ENCODE data around the gene ZNF865.

ZNF865 gene

GRCh38 chr19:55609326-55609725 is 3.9 kb downstream of the ZNF865 start:
- DNase-seq: no peak

DNA sequence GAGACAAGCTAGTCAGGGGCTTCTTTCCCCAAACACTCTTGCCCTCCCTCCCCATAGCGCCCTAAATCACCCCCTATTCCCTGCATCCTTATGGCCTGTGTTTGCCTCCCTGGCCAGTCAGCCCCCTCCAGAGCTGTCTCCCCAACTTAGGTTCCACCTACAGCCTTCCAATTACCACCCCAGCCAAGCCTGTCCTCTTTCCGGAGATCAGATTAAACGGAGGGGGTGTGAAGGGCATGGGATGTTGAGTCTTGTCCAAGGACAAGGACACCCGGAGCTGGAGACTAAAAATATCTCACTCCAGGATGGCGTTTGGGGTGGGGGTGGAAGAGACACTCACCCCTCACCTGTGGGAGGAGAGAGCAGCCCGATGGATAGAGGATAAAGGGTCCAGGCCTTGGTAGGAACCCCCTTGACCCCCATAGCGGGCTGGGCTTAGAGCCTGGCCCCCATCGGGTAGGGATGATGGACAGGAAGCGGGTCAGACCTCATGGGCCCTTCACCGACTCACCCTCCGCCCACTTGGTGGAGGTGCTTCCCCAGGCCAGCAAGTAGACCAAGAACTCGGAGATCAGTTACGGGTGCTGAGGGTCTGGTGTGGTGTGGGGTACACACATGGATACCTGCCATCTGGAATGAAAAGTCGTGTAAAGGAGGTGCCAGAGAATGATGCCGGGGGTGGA is 6.0 kb downstream of the ZNF865 start:
- DNase-seq: no peak

- no peak for DNase-seq
Measured at GRCh38 chr19:55611983-55612645, 6.7 kb downstream of the ZNF865 start.

DNA sequence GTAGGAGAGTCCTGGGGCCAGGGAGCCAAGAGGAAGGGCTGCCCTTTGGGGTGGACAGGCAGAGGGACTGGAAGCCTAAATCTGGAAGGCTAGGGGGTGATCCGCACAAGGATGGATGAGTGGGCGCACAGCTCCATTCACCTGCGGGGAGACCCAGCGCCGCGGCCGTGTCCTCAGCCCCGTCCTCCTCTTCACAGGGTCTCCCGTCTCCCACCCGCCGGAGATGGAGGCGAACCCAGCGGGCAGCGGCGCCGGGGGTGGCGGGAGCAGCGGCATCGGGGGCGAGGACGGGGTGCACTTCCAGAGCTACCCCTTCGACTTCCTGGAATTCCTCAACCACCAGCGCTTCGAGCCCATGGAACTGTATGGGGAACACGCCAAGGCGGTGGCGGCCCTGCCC is 7.9 kb downstream of the ZNF865 start:
- DNase-seq: no peak

- DNase-seq: no peak
Measured at GRCh38 chr19:55613930-55614710, 8.7 kb downstream of the ZNF865 start.

- DNase-seq: no peak
Measured at GRCh38 chr19:55614711-55615542, 9.5 kb downstream of the ZNF865 start.

- no peak for DNase-seq
Measured at GRCh38 chr19:55615543-55616394, 10.3 kb downstream of the ZNF865 start.

DNA sequence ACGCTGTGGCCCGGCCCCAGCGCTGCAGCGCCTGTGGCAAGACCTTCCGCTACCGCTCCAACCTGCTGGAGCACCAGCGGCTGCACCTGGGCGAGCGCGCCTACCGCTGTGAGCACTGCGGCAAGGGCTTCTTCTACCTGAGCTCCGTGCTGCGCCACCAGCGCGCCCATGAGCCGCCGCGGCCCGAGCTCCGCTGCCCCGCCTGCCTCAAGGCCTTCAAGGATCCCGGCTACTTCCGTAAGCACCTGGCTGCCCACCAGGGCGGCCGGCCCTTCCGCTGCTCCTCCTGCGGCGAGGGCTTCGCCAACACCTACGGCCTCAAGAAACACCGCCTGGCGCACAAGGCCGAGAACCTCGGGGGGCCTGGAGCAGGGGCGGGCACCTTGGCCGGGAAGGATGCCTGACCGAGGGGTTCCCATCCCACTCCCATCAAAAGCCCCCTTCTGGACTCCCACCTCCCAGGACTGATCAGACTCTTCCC is 11.0 kb downstream of the ZNF865 start:
- no peak for DNase-seq

DNA sequence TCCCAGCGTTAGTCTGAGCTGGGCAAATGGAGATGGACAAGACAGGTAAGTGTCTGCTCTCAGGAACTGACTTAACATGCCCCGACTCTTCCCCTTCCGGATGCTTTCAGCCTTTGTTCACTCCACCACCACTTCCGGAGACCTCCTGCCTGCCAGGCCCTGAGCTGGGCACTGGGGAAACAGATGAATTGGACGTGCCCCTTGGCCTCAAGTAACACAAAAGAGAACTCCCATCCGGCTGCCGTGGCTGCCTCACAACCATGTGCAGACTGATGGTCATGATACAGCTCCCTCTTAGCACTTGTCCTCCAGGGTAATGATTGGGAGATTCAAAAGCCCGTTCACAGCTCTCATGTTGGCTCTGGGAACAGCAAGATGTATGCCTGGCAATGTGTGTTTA is 12.0 kb downstream of the ZNF865 start:
- no peak for DNase-seq

DNA sequence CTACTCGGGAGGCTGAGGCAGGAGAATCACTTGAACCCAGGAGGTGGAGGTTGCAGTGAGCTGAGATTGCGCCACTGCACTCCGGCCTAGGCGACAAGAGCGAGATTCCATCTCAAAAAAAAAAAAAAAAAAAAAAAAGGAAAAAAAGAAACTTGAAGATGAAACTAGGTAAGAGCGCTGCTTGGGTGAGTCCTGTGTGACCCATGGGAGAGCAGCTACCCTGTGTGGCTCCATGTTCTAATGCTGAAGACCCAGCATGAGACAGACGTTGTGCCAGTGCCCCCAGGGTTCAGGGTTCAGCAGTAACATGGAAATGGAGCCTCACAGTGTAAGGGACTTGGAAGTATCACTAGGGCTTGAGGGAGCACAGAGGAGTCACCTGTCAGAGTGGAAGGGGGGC is 13.0 kb downstream of the ZNF865 start:
- no peak for DNase-seq

GRCh38 chr19:55619286-55619685 is 13.8 kb downstream of the ZNF865 start:
- no peak for DNase-seq

- DNase-seq: no peak
Measured at GRCh38 chr19:55620410-55621204, 15.2 kb downstream of the ZNF865 start.

DNA sequence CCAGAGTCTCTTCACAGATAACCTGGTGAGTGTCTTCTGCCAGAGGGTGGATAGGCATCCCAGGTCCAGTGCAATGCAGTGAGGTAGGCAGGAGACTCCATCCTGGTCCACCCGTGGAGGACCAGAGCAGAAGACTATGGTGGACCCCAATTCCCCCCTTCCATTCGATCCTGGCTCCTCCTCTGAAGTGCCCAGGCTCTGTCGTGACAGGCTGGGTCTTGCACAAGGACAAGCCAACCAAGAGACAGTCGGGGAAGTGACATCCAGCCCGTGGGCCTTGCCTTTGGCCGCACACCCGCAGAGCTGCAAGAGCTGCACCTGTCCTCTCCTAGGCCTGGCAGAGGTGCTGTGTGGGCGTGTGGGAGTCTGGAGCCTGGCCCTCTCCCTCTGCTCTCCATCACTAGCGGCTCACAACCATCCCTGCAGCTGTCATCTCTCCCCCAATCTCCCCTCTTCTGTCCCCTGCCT is 15.8 kb downstream of the ZNF865 start:
- no peak for DNase-seq

DNA sequence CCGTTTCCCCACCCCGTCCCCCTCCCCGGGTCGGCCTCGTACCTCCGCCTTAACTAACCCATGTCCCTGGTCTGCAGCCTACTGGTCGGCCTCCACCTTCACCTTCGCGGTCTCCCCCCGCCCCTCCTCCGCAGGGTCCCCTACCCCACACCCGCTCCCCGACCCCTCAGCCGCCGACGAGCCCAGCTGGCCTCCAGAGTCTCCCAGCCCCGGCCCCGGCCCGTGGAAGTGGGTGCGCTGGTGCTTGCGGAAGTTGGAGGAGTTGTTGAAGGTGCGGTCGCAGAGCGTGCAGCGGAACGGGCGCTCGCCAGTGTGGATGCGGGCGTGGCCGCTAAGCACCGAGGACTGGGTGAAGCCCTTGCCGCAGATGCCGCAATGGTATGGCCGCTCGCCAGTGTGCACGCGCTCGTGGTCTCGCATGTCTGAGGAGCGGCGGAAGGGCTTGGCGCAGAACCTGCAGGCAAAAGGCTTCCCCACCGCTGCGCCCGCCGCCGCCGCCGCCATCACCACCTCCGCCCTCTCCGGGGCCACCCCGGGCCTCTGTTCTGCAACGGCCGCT is 16.3 kb downstream of the ZNF865 start:
- DNase-seq: no peak

GRCh38 chr19:55622242-55622969 is 17.0 kb downstream of the ZNF865 start:
- DNase-seq: no peak

- no peak for DNase-seq
Measured at GRCh38 chr19:55623130-55623529, 17.7 kb downstream of the ZNF865 start.

DNA sequence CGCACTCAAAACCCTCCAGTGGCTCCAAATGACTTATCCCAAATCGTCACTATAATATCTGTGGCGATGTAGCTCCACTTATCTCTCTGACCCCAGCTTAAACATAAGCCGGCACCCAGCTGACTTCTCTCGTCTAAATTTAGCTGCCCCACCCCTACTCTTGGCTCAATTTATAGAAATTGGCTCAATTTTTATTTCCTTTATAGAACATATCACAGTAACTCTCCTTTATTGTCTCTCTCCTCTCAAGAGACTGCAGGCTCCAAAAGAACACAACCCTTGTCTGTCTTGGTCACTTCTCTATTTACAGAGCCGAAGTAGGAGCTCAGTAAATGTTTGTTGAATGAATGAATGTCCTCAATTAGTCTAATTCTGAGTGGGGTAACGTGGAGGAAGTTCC is 18.1 kb downstream of the ZNF865 start:
- no peak for DNase-seq

DNA sequence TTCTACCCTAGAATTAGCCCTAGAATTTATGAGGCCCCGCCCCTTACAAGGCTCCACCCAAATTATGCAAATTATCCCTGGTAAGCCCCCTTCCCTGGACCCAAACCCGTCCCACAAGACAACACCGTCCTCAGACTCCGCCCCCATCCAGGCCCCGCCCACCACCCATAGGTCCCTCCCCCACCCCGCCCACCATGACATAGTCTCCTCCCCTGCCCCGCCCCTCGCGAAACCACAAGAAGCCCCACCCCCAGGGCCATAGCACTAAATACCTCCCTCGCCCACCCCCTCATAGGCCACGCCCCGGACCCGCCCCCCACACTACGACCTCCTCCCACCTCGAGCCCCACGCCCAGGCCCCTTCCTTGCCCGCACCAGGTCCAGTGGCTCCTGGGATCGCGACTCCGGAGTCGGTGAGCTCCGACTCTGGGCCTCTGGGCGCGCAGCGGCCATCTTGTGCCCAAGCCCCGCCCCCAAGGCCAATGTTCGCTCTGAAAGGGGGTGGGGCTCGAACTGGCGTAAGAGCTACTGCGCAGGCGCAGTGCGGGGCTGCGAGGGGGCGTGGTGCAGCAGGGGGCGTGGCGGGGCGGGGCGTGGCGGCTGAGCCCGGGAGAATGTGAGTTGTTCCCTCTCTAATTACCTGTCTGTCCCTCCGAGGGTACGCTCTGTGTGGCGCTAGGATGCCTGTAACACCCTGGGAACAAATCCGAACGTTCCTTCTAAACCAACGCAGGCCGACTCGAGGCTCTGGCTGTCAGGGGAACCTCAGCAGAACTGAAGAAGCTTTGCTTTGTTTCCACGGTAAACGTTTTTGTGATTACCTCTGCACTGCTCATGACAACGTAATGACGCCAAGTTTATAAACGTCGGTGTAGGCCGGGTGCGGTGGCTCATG is 18.9 kb downstream of the ZNF865 start, which contains the start of gene ZNF784:
ZNF784 (minus strand) TSS at position 458 of the 895 bp plus-strand sequence; CDS start at position 453, 5 bp downstream.
- peak; percentile 85 for DNase-seq

- DNase-seq: no peak
Measured at GRCh38 chr19:55625004-55625326, 19.5 kb downstream of the ZNF865 start.

All from NCI-H510A (cell line).